Psoas muscle (tissue), 8 donors: ENCODE measurements around the gene HOXB5. TPM values are rescaled to one million over a fixed set of nuclear protein-coding genes. Genes with fewer than 3 reads are reported as not detected.

Experiments
- ATAC-seq, 4 donors: fragments of 200-7000 bp; cut with Tn5 transposase; one replicate each; pipeline ENCODE4 v1.9.1; 2020; ENCODE audit warnings: moderate library complexity in 3 of 4, mild to moderate bottlenecking in 2 of 4
- DNase-seq, 2 donors: peaks; one replicate each; pipeline ENCODE4 v3.0.0-alpha.2; 2020
- H3K27ac ChIP-seq: fragments of 200-600 bp; one replicate; pipeline ENCODE4 v1.8.0; 2022
- H3K27me3 ChIP-seq, 3 donors: fragments of 200-600 bp in 1 of 3; one replicate each; pipeline versions ENCODE4 v1.6.1 to v1.8.0; 2013 to 2022; ENCODE audit warnings: low read length in 2 of 3, mild to moderate bottlenecking in 2 of 3, moderate library complexity in 1 of 3; ENCODE audit not compliant: insufficient read depth in 3 of 3
- H3K36me3 ChIP-seq, 2 donors: fragments of 200-600 bp in 1 of 2; one replicate each; pipeline versions ENCODE4 v1.6.1 to v1.8.0; 2013 to 2022; ENCODE audit warnings: low read depth in 1 of 2, mild to moderate bottlenecking in 1 of 2, moderate library complexity in 1 of 2; ENCODE audit not compliant: insufficient read depth in 1 of 2
- H3K4me1 ChIP-seq: fragments of 200-600 bp; one replicate; pipeline ENCODE4 v1.8.0; 2022
- H3K4me3 ChIP-seq: fragments of 200-600 bp; one replicate; pipeline ENCODE4 v1.8.0; 2022; ENCODE audit warnings: mild to moderate bottlenecking
- H3K9me3 ChIP-seq: fragments of 200-600 bp; one replicate; pipeline ENCODE4 v1.8.0; 2022
- CTCF ChIP-seq: fragments of 200-600 bp; IDR thresholded peaks from one replicate; pipeline ENCODE4 v1.8.0; 2022; ENCODE audit warnings: antibody characterized with exemption
- WGBS, 3 donors: extraction: QIAGEN DNeasy Blood & Tissue Kit; methylation state at CpG; one replicate each; pipeline versions ENCODE4 v1.1.6 to v1.1.7; 2013; 5-methylcytosine and 5-hydroxymethylcytosine counted together
- intact Hi-C, 2 donors: fragments of 100-400 bp; cut with DNase I; formaldehyde crosslinking; loops; one replicate each; pipeline versions ENCODE4 v1.11.0 to v1.14.2; 2022
- polyA plus RNA-seq, 3 donors: library from polyadenylated mRNA; stranded (reverse); fragments of 200-250 nt; gene quantifications; one replicate each; pipeline ENCODE4 v1.2.3, GENCODE V29; 2013
- total RNA-seq, 4 donors: library from RNA; stranded (reverse); fragmentation: NEBNext Ultra II Directional in 2 of 4; extraction: Animal tissue kit (Norgen Biotek cat#: 25700) in 2 of 4; gene quantifications; one replicate each; pipeline versions ENCODE4 v1.2.1 to v1.2.4, GENCODE V29; 2021 to 2023
- donor health status: healthy with polysubstance abuse.
- donor health status: DM: no; HTN: no; CAD: no; lungs with moderate emphysema.
- donor health status: Bipolar disorder and iron deficiency.
- donor health status: healthy.
- donor health status: DM: yes; HTN: yes; CAD: no.
- donor health status: DM: no; HTN: no; CAD: no.
- donor health status: DM: no; HTN: no; CAD: no.
- donor health status: DM: yes; HTN: yes; CAD: no.

HOXB5 gene
- total and polyA plus RNA-seq, 7 donors, result 0.03 to 0.71 (median 0.20) TPM; not detected in 1

- Histone ChIP-seq H3K9me3 (no peaks in the 10 kb centered on the region), H3K4me1 (no peaks in the 10 kb centered on the region), H3K36me3 (no peaks in the 10 kb centered on the region), H3K4me3 (no peak overlapping the region), H3K27ac (no peak overlapping the region), H3K27me3 (peaks cover 4 to 76% (median 23%) of the 10 kb centered on the region in 3 donors)
- TF ChIP-seq CTCF, result no peak
- intact Hi-C loops, result no loop called here
- DNase-seq, result no peak
- ATAC-seq, result no peak
- 57 to 62% (median 57%) methylated on average over 8 of the region's 8 CpGs for WGBS, 3 donors
These were observed 19.0 kb downstream of the HOXB5 start for GRCh38 chr17:48574505-48575065.

GRCh38 chr17:48571826-48572417, 21.7 kb downstream of the HOXB5 start:
- peak overlapping the region; percentile 10 for H3K27ac ChIP-seq
- ATAC-seq, result no peak
- H3K4me1 ChIP-seq, result no peaks in the 10 kb centered on the region
- H3K9me3 ChIP-seq, result no peaks in the 10 kb centered on the region
- WGBS, 3 donors, result 76 to 91% (median 88%) methylated on average over 1 of the region's 1 CpG
- H3K4me3 ChIP-seq, result no peak overlapping the region
- H3K36me3 ChIP-seq, result no peaks in the 10 kb centered on the region
- DNase-seq, result no peak
- TF ChIP-seq CTCF, result no peak
- H3K27me3 ChIP-seq, result peaks cover 4 to 77% (median 17%) of the 10 kb centered on the region in 3 donors
- intact Hi-C loops, result no loop called here

GRCh38 chr17:48571024-48571818, 22.4 kb downstream of the HOXB5 start:
- TF ChIP-seq CTCF, result no peak

GRCh38 chr17:48570325-48571023, 23.1 kb downstream of the HOXB5 start:
- Histone ChIP-seq H3K27me3 (peaks cover 4 to 66% (median 15%) of the 10 kb centered on the region in 3 donors), H3K36me3 (no peaks in the 10 kb centered on the region), H3K27ac (peak overlapping the region; percentile 14), H3K4me3 (peak overlapping the region; percentile 19), H3K9me3 (no peaks in the 10 kb centered on the region), H3K4me1 (no peaks in the 10 kb centered on the region)
- ATAC-seq (peak in 1 of 4 donors; percentile 24), DNase-seq (no peak)
- WGBS, 3 donors, result 34 to 42% (median 37%) methylated on average over 19 of the region's 19 CpGs
- no peak for TF ChIP-seq CTCF
- intact Hi-C loops, result no loop called here

More at GRCh38 chr17:48571024-48571818, 22.4 kb downstream of the HOXB5 start:
- peaks cover 4 to 70% (median 18%) of the 10 kb centered on the region in 3 donors for H3K27me3 ChIP-seq
- DNase-seq (no peak), ATAC-seq (no peak)
- H3K4me3 ChIP-seq, result peak overlapping the region; percentile 19
- intact Hi-C loops, result no loop called here
- WGBS, 3 donors, result 56 to 61% (median 59%) methylated on average over 26 of the region's 26 CpGs
- H3K9me3 ChIP-seq, result no peaks in the 10 kb centered on the region
- H3K27ac ChIP-seq, result peak overlapping the region; percentile 10
- H3K4me1 ChIP-seq, result no peaks in the 10 kb centered on the region
- no peaks in the 10 kb centered on the region for H3K36me3 ChIP-seq
